Measurements from ENCODE around the gene MEMO1. TPM values are rescaled to one million over a fixed set of nuclear protein-coding genes. Genes with fewer than 3 reads are reported as not detected.

Gene MEMO1
- total RNA-seq, 1 experiment from 2014 or later = 44.7 TPM

- TF ChIP-seq REST (IDR thresholded peaks at IDR 0.05; ENCODE audit: low read depth) = no peak
- TF ChIP-seq JUND (IDR thresholded peaks at IDR 0.05) = no peak
- no peak for TF ChIP-seq CBX3 (IDR thresholded peaks at IDR 0.05; ENCODE audit: low read depth)
- TF ChIP-seq SP1 (IDR thresholded peaks at IDR 0.05; ENCODE audit: low read depth) = no peak
- no peak for TF ChIP-seq EZH2phosphoT487 (IDR thresholded peaks at IDR 0.05; ENCODE audit: borderline replicate concordance)
- no peak for TF ChIP-seq POLR2AphosphoS5 (IDR thresholded peaks at IDR 0.05; ENCODE audit: low read depth, low read length)
- TF ChIP-seq SIN3A (IDR thresholded peaks at IDR 0.05; ENCODE audit: low read depth) = no peak
- no peak for TF ChIP-seq CTCF (IDR thresholded peaks at IDR 0.05 in 2 of 3, conservative IDR thresholded peaks at IDR 0.05 in 1 of 3; ENCODE audit: borderline replicate concordance in 1 of 3, insufficient read depth in 1 of 3, low read depth in 2 of 3, low read length in 2 of 3)
- no peak for TF ChIP-seq ZNF274 (IDR thresholded peaks at IDR 0.05; ENCODE audit: low read depth, low read length)
- TF ChIP-seq YY1 (IDR thresholded peaks at IDR 0.05; ENCODE audit: extremely low read depth, insufficient replicate concordance, low read depth, low read length) = no peak
- no peak for TF ChIP-seq EGR1 (IDR thresholded peaks at IDR 0.05; ENCODE audit: low read depth)
- no peak for TF ChIP-seq TCF7L2 (IDR thresholded peaks at IDR 0.05; ENCODE audit: borderline replicate concordance, extremely low read depth, insufficient read depth, insufficient read length)
- H3K4me2 ChIP-seq (ENCODE audit: low read length) = no peak overlapping the region
- H3K27ac ChIP-seq (ENCODE audit: low read depth, low read length) = no peak overlapping the region
- ATAC-seq = no peak
- no peaks in the 10 kb centered on the region for H3K9me2 ChIP-seq (ENCODE audit: insufficient read depth)
- no peaks in the 10 kb centered on the region for H3K27me3 ChIP-seq (ENCODE audit: insufficient read depth, low read length)
- H3K4me1 ChIP-seq (ENCODE audit: control insufficient read depth in 1 of 2, insufficient read depth in 2 of 2, low read length in 2 of 2) = peaks cover 4 to 13% of the 10 kb centered on the region in 2 experiments; a peak in 3 of 4 replicates
- H3K9me3 ChIP-seq (ENCODE audit: control insufficient read depth in 1 of 2, insufficient read depth in 1 of 2, low read depth in 1 of 2, low read length in 2 of 2) = no peaks in the 10 kb centered on the region
- intact Hi-C loops (cut with micrococcal nuclease) = no loop called here
- BruUV-seq (replicated peaks) = no TSS peak
- ChIA-PET RAD21 (ENCODE audit: low non-redundant PET in 1 of 2, low total read pairs in 2 of 2, uncharacterized antibody in 2 of 2, unreplicated experiment in 2 of 2) (no interaction called here), POLR2A (no interaction called here), CTCF (no interaction called here)
- peaks cover 92% of the 10 kb centered on the region for H3K79me2 ChIP-seq (ENCODE audit: insufficient read depth, low read length)
- H4K20me1 ChIP-seq (ENCODE audit: insufficient read depth) = peaks cover 24% of the 10 kb centered on the region; the same call in 1 of the 2 replicates
- H3K9ac ChIP-seq (ENCODE audit: low read length) = no peak overlapping the region
- no peak overlapping the region for H2AFZ ChIP-seq (ENCODE audit: low read depth, low read length, poor library complexity, severe bottlenecking)
- no peak overlapping the region for H3K4me3 ChIP-seq (replicated peaks in 1 of 2; ENCODE audit: low read depth in 1 of 2, low read length in 2 of 2)
- no peaks in the 10 kb centered on the region for H3K36me3 ChIP-seq (ENCODE audit: control insufficient read depth in 1 of 2, insufficient read depth in 2 of 2, low read length in 2 of 2)
- DNase-seq (ENCODE audit: low read depth, low spot score) = no peak
Measured at GRCh38 chr2:32003791-32004190, 7.0 kb downstream of the MEMO1 start.

Data from HCT116 (cell line).